H9 (cell line): Measurements from ENCODE around the gene LPP. TPM values are rescaled to one million over a fixed set of nuclear protein-coding genes. Genes with fewer than 3 reads are reported as not detected.

ENCODE experiments used
- DNase-seq: peaks from one replicate; pipeline ENCODE4 v3.0.0-alpha.2; 2017
- H2AFZ ChIP-seq: one replicate; pipeline ENCODE4 v1.6.1; 2013; ENCODE audit warnings: mild to moderate bottlenecking, low read length, control low read depth, moderate library complexity
- H2AK5ac ChIP-seq: 2 replicates; pipeline ENCODE4 v1.6.1; 2013; ENCODE audit warnings: low read length, control low read depth, mixed read lengths; ENCODE audit not compliant: insufficient read length
- H2BK120ac ChIP-seq: one replicate; pipeline ENCODE4 v1.6.1; 2013; ENCODE audit warnings: low read depth, mild to moderate bottlenecking, low read length, control low read depth, inconsistent platforms; ENCODE audit not compliant: poor library complexity, severe bottlenecking
- H2BK12ac ChIP-seq: 2 replicates; pipeline ENCODE4 v1.6.1; 2013; ENCODE audit warnings: low read length, control low read depth, mixed read lengths, low read depth; ENCODE audit not compliant: insufficient read length
- H2BK15ac ChIP-seq: 2 replicates; pipeline ENCODE4 v1.6.1; 2013; ENCODE audit warnings: low read depth, low read length, control low read depth
- H2BK20ac ChIP-seq: one replicate; pipeline ENCODE4 v1.6.1; 2013; ENCODE audit warnings: low read depth, mild to moderate bottlenecking, low read length, control low read depth, inconsistent platforms; ENCODE audit not compliant: poor library complexity, severe bottlenecking
- H2BK5ac ChIP-seq: 2 replicates; pipeline ENCODE4 v1.6.1; 2013; ENCODE audit warnings: low read length, control low read depth, mixed read lengths; ENCODE audit not compliant: insufficient read length
- H3K14ac ChIP-seq: 2 replicates; pipeline ENCODE4 v1.6.1; 2013; ENCODE audit warnings: low read length, control low read depth; ENCODE audit not compliant: insufficient read depth
- H3K18ac ChIP-seq: 2 replicates; pipeline ENCODE4 v1.6.1; 2013; ENCODE audit warnings: low read depth, mild to moderate bottlenecking, mixed read lengths, low read length, control low read depth; ENCODE audit not compliant: insufficient read length
- H3K23ac ChIP-seq: 2 replicates; pipeline ENCODE4 v1.6.1; 2013; ENCODE audit warnings: low read length, control low read depth, mixed read lengths, low read depth; ENCODE audit not compliant: insufficient read length
- H3K23me2 ChIP-seq: 2 replicates; pipeline ENCODE4 v1.6.1; 2013; ENCODE audit warnings: low read depth, mild to moderate bottlenecking, mixed read lengths, low read length, control low read depth; ENCODE audit not compliant: insufficient read length, poor library complexity, severe bottlenecking
- H3K27ac ChIP-seq: 2 replicates; pipeline ENCODE4 v1.5.1; 2013; ENCODE audit warnings: low read length, control low read depth, mixed read lengths, low read depth; ENCODE audit not compliant: insufficient read length
- H3K27me3 ChIP-seq: 2 replicates; pipeline ENCODE4 v1.6.1; 2013; ENCODE audit warnings: low read length, control low read depth, inconsistent platforms; ENCODE audit not compliant: insufficient read depth
- H3K4ac ChIP-seq: 2 replicates; pipeline ENCODE4 v1.6.1; 2013; ENCODE audit warnings: low read depth, mild to moderate bottlenecking, control low read depth, inconsistent platforms, low read length, moderate library complexity
- H3K4me1 ChIP-seq: 2 replicates; pipeline ENCODE4 v1.6.1; 2013; ENCODE audit warnings: low read length, control low read depth, inconsistent platforms; ENCODE audit not compliant: insufficient read depth
- H3K4me2 ChIP-seq: 2 replicates; pipeline ENCODE4 v1.6.1; 2013; ENCODE audit warnings: low read length, control low read depth, mixed read lengths; ENCODE audit not compliant: insufficient read length, insufficient read depth
- H3K56ac ChIP-seq: 2 replicates; pipeline ENCODE4 v1.6.1; 2013; ENCODE audit warnings: low read depth, mild to moderate bottlenecking, mixed read lengths, low read length, control low read depth; ENCODE audit not compliant: insufficient read length
- H3K79me1 ChIP-seq: 2 replicates; pipeline ENCODE4 v1.6.1; 2013; ENCODE audit warnings: low read depth, mild to moderate bottlenecking, moderate library complexity, low read length, control low read depth, inconsistent platforms; ENCODE audit not compliant: insufficient read depth, poor library complexity, severe bottlenecking
- H3K79me2 ChIP-seq: 2 replicates; pipeline ENCODE4 v1.6.1; 2013; ENCODE audit warnings: low read length, control low read depth, inconsistent platforms; ENCODE audit not compliant: insufficient read depth
- H3K9ac ChIP-seq: 2 replicates; pipeline ENCODE4 v1.6.1; 2013; ENCODE audit warnings: low read length, control low read depth, mixed read lengths; ENCODE audit not compliant: insufficient read length; ENCODE audit errors: extremely low read depth
- H3K9me3 ChIP-seq: one replicate; pipeline ENCODE4 v1.6.1; 2013; ENCODE audit warnings: low read depth, low read length, inconsistent platforms; ENCODE audit not compliant: control insufficient read depth
- H3T11ph ChIP-seq: one replicate; pipeline ENCODE4 v1.6.1; 2013; ENCODE audit warnings: mild to moderate bottlenecking, low read length, control low read depth, inconsistent platforms
- H4K20me1 ChIP-seq: one replicate; pipeline ENCODE4 v1.6.1; 2013; ENCODE audit not compliant: control insufficient read depth, insufficient read length, insufficient read depth
- H4K5ac ChIP-seq: 2 replicates; pipeline ENCODE4 v1.6.1; 2013; ENCODE audit warnings: low read depth, mild to moderate bottlenecking, mixed read lengths, low read length, control low read depth; ENCODE audit not compliant: insufficient read length
- H4K8ac ChIP-seq: replicated peaks from 2 replicates; pipeline ENCODE4 v1.6.1; 2013; ENCODE audit warnings: low read length, control low read depth, mixed read lengths, low read depth; ENCODE audit not compliant: insufficient read length
- H4K91ac ChIP-seq: 2 replicates; pipeline ENCODE4 v1.6.1; 2013; ENCODE audit warnings: low read depth, mild to moderate bottlenecking, moderate library complexity, mixed read lengths, low read length, control low read depth; ENCODE audit not compliant: insufficient read length
- H3K27ac Mint-ChIP-seq, 3 experiments: 2 replicates in 2 of 3; 3 replicates in 1 of 3; pipeline ENCODE4 v1.8.0; 2020 to 2021; ENCODE audit warnings: mixed read lengths in 3 of 3, mild to moderate bottlenecking in 1 of 3, moderate library complexity in 1 of 3
- H3K27me3 Mint-ChIP-seq: 2 replicates; pipeline ENCODE4 v1.8.0; 2021; ENCODE audit warnings: low read depth, mild to moderate bottlenecking, moderate library complexity, mixed read lengths
- H3K36me3 Mint-ChIP-seq, 3 experiments: 2 replicates in 2 of 3; 3 replicates in 1 of 3; pipeline ENCODE4 v1.8.0; 2020 to 2021; ENCODE audit warnings: low read depth in 3 of 3, mixed read lengths in 3 of 3; ENCODE audit not compliant: insufficient read depth in 1 of 3
- H3K4me1 Mint-ChIP-seq, 2 experiments: 2 replicates each; pipeline ENCODE4 v1.8.0; 2020; ENCODE audit warnings: mixed read lengths in 2 of 2
- H3K4me3 Mint-ChIP-seq, 2 experiments: 2 replicates in 1 of 2; 3 replicates in 1 of 2; pipeline ENCODE4 v1.8.0; 2020 to 2021; ENCODE audit warnings: mild to moderate bottlenecking in 2 of 2, mixed read lengths in 2 of 2, moderate library complexity in 1 of 2
- H3K9me3 Mint-ChIP-seq, 2 experiments: 2 replicates in 1 of 2; 3 replicates in 1 of 2; pipeline ENCODE4 v1.8.0; 2020; ENCODE audit warnings: mild to moderate bottlenecking in 2 of 2, mixed read lengths in 2 of 2, moderate library complexity in 1 of 2
- CTCF ChIP-seq: fragments of 200-600 bp; sonication (generic); conservative IDR thresholded peaks from 3 replicates; pipeline ENCODE4 v1.8.0; 2021; ENCODE audit warnings: antibody characterized with exemption, mild to moderate bottlenecking
- WGBS: extraction: QIAGEN DNeasy Blood & Tissue Kit; methylation state at CpG from one replicate; pipeline ENCODE4 v1.1.7; 2013; ENCODE audit warnings: missing lambda C conversion rate, low lambda C conversion rate, mixed read lengths; ENCODE audit not compliant: insufficient read length; ENCODE audit errors: extremely low coverage; 5-methylcytosine and 5-hydroxymethylcytosine counted together
- total RNA-seq: library from RNA; stranded (reverse); gene quantifications from 2 replicates; pipeline ENCODE4 v1.2.1, GENCODE V29; 2021

Gene LPP
- total RNA-seq, 1 experiment from 2014 or later, result 64.6 TPM

- H3K27me3 Mint-ChIP-seq, result no peaks in the 10 kb centered on the region
- H3K79me2 ChIP-seq, result no peaks in the 10 kb centered on the region
- no peak overlapping the region for H2AK5ac ChIP-seq
- H3K4ac ChIP-seq, result no peak overlapping the region
- no peaks in the 10 kb centered on the region for H3K79me1 ChIP-seq
- H3K56ac ChIP-seq, result no peak overlapping the region
- no peak overlapping the region for H3K4me3 Mint-ChIP-seq
- WGBS, result no CpG with 5 or more reads among the region's 3 CpGs
- H3K14ac ChIP-seq, result no peak overlapping the region
- H3K4me2 ChIP-seq, result no peak overlapping the region
- no peak overlapping the region for H2BK5ac ChIP-seq
- H3K9me3 ChIP-seq, result no peaks in the 10 kb centered on the region
- no peaks in the 10 kb centered on the region for H3K27me3 ChIP-seq
- H2AFZ ChIP-seq, result no peak overlapping the region
- no peak overlapping the region for H3K27ac ChIP-seq
- H3K18ac ChIP-seq, result no peak overlapping the region
- H2BK15ac ChIP-seq, result no peak overlapping the region
- no peak overlapping the region for H2BK20ac ChIP-seq
- H4K91ac ChIP-seq, result no peak overlapping the region
- no peak overlapping the region for H3K27ac Mint-ChIP-seq
- H3K4me1 Mint-ChIP-seq, result peaks cover 13 to 19% of the 10 kb centered on the region in 2 experiments
- H3K23me2 ChIP-seq, result no peaks in the 10 kb centered on the region
- no peaks in the 10 kb centered on the region for H4K20me1 ChIP-seq
- no peaks in the 10 kb centered on the region; the same call in 1 of the 2 replicates for H3K4me1 ChIP-seq
- no peak overlapping the region for H2BK12ac ChIP-seq
- no peak overlapping the region for H4K8ac ChIP-seq
- H3K36me3 Mint-ChIP-seq, result no peaks in the 10 kb centered on the region
- no peak for TF ChIP-seq CTCF
- DNase-seq, result no peak
- no peak overlapping the region for H3T11ph ChIP-seq
- H3K9ac ChIP-seq, result no peak overlapping the region
- H3K9me3 Mint-ChIP-seq, result no peaks in the 10 kb centered on the region
- H2BK120ac ChIP-seq, result no peak overlapping the region
- no peak overlapping the region for H4K5ac ChIP-seq
- H3K23ac ChIP-seq, result no peak overlapping the region
Measured at GRCh38 chr3:188772886-188773285, 618.9 kb downstream of the LPP start.
